ENCODE results near the gene IRX4.

The IRX4 gene

GRCh38 chr5:1923341-1923740 lies 40.6 kb upstream of the IRX4 start:
- no peak overlapping the region for H3K27ac ChIP-seq (ENCODE audit: low read depth, low read length, severe bottlenecking)
- no peaks in the 10 kb centered on the region for H3K9me3 ChIP-seq (ENCODE audit: control insufficient read depth, low read length)
- WGBS, 2 experiments (ENCODE audit: insufficient coverage in 2 of 2), result 89 to 94% methylated on average over 13 of the region's 15 CpGs
- no peak overlapping the region for H3K4me3 ChIP-seq (ENCODE audit: extremely low read depth, insufficient read depth, low read length, poor library complexity, severe bottlenecking)
- no peaks in the 10 kb centered on the region for H3K4me1 ChIP-seq (ENCODE audit: control insufficient read depth, insufficient read depth, low read length, poor library complexity, severe bottlenecking)
- no peaks in the 10 kb centered on the region for H3K36me3 ChIP-seq (ENCODE audit: control insufficient read depth, insufficient read depth, low read length)

- 89% methylated on average over 16 to 17 of the region's 19 CpGs for WGBS, 2 experiments (ENCODE audit: insufficient coverage in 2 of 2)
- Histone ChIP-seq H3K4me3 (ENCODE audit: extremely low read depth, insufficient read depth, low read length, poor library complexity, severe bottlenecking) (no peak overlapping the region), H3K9me3 (ENCODE audit: control insufficient read depth, low read length) (no peaks in the 10 kb centered on the region), H3K4me1 (ENCODE audit: control insufficient read depth, insufficient read depth, low read length, poor library complexity, severe bottlenecking) (no peaks in the 10 kb centered on the region), H3K27ac (ENCODE audit: low read depth, low read length, severe bottlenecking) (no peak overlapping the region), H3K36me3 (ENCODE audit: control insufficient read depth, insufficient read depth, low read length) (no peaks in the 10 kb centered on the region)
Measured at GRCh38 chr5:1921711-1922110, 39.0 kb upstream of the IRX4 start.

GRCh38 chr5:1919750-1920149 lies 37.0 kb upstream of the IRX4 start:
- 86 to 92% methylated on average over 5 of the region's 6 CpGs for WGBS, 2 experiments (ENCODE audit: insufficient coverage in 2 of 2)
- Histone ChIP-seq H3K27ac (ENCODE audit: low read depth, low read length, severe bottlenecking) (no peak overlapping the region), H3K36me3 (ENCODE audit: control insufficient read depth, insufficient read depth, low read length) (no peaks in the 10 kb centered on the region), H3K9me3 (ENCODE audit: control insufficient read depth, low read length) (no peaks in the 10 kb centered on the region), H3K4me1 (ENCODE audit: control insufficient read depth, insufficient read depth, low read length, poor library complexity, severe bottlenecking) (no peaks in the 10 kb centered on the region), H3K4me3 (ENCODE audit: extremely low read depth, insufficient read depth, low read length, poor library complexity, severe bottlenecking) (no peak overlapping the region)

GRCh38 chr5:1919209-1919566 lies 36.5 kb upstream of the IRX4 start:
- WGBS, 2 experiments (ENCODE audit: insufficient coverage in 2 of 2), result 93 to 94% methylated on average over 7 to 9 of the region's 9 CpGs
- H3K4me1 ChIP-seq (ENCODE audit: control insufficient read depth, insufficient read depth, low read length, poor library complexity, severe bottlenecking), result no peaks in the 10 kb centered on the region
- H3K9me3 ChIP-seq (ENCODE audit: control insufficient read depth, low read length), result no peaks in the 10 kb centered on the region
- H3K4me3 ChIP-seq (ENCODE audit: extremely low read depth, insufficient read depth, low read length, poor library complexity, severe bottlenecking), result no peak overlapping the region
- H3K36me3 ChIP-seq (ENCODE audit: control insufficient read depth, insufficient read depth, low read length), result no peaks in the 10 kb centered on the region
- H3K27ac ChIP-seq (ENCODE audit: low read depth, low read length, severe bottlenecking), result no peak overlapping the region

GRCh38 chr5:1918488-1919208 lies 35.9 kb upstream of the IRX4 start:
- no peaks in the 10 kb centered on the region for H3K9me3 ChIP-seq (ENCODE audit: control insufficient read depth, low read length)
- WGBS, 2 experiments (ENCODE audit: insufficient coverage in 2 of 2), result 91 to 92% methylated on average over 9 to 17 of the region's 18 CpGs
- no peaks in the 10 kb centered on the region for H3K4me1 ChIP-seq (ENCODE audit: control insufficient read depth, insufficient read depth, low read length, poor library complexity, severe bottlenecking)
- H3K36me3 ChIP-seq (ENCODE audit: control insufficient read depth, insufficient read depth, low read length), result no peaks in the 10 kb centered on the region
- no peak overlapping the region for H3K27ac ChIP-seq (ENCODE audit: low read depth, low read length, severe bottlenecking)
- no peak overlapping the region for H3K4me3 ChIP-seq (ENCODE audit: extremely low read depth, insufficient read depth, low read length, poor library complexity, severe bottlenecking)

GRCh38 chr5:1917830-1918487 lies 35.2 kb upstream of the IRX4 start:
- no peak overlapping the region for H3K4me3 ChIP-seq (ENCODE audit: extremely low read depth, insufficient read depth, low read length, poor library complexity, severe bottlenecking)
- H3K4me1 ChIP-seq (ENCODE audit: control insufficient read depth, insufficient read depth, low read length, poor library complexity, severe bottlenecking), result no peaks in the 10 kb centered on the region
- H3K36me3 ChIP-seq (ENCODE audit: control insufficient read depth, insufficient read depth, low read length), result no peaks in the 10 kb centered on the region
- no peaks in the 10 kb centered on the region for H3K9me3 ChIP-seq (ENCODE audit: control insufficient read depth, low read length)
- 95 to 96% methylated on average over 13 of the region's 13 CpGs for WGBS, 2 experiments (ENCODE audit: insufficient coverage in 2 of 2)
- H3K27ac ChIP-seq (ENCODE audit: low read depth, low read length, severe bottlenecking), result no peak overlapping the region

- Histone ChIP-seq H3K36me3 (ENCODE audit: control insufficient read depth, insufficient read depth, low read length) (no peaks in the 10 kb centered on the region), H3K4me1 (ENCODE audit: control insufficient read depth, insufficient read depth, low read length, poor library complexity, severe bottlenecking) (no peaks in the 10 kb centered on the region), H3K9me3 (ENCODE audit: control insufficient read depth, low read length) (no peaks in the 10 kb centered on the region), H3K4me3 (ENCODE audit: extremely low read depth, insufficient read depth, low read length, poor library complexity, severe bottlenecking) (no peak overlapping the region), H3K27ac (ENCODE audit: low read depth, low read length, severe bottlenecking) (no peak overlapping the region)
- WGBS, 2 experiments (ENCODE audit: insufficient coverage in 2 of 2), result 89 to 94% methylated on average over 32 of the region's 34 CpGs
Measured at GRCh38 chr5:1916041-1917001, 33.6 kb upstream of the IRX4 start.

GRCh38 chr5:1915316-1915715 lies 32.6 kb upstream of the IRX4 start:
- Histone ChIP-seq H3K4me1 (ENCODE audit: control insufficient read depth, insufficient read depth, low read length, poor library complexity, severe bottlenecking) (no peaks in the 10 kb centered on the region), H3K9me3 (ENCODE audit: control insufficient read depth, low read length) (no peaks in the 10 kb centered on the region), H3K4me3 (ENCODE audit: extremely low read depth, insufficient read depth, low read length, poor library complexity, severe bottlenecking) (no peak overlapping the region), H3K27ac (ENCODE audit: low read depth, low read length, severe bottlenecking) (no peak overlapping the region), H3K36me3 (ENCODE audit: control insufficient read depth, insufficient read depth, low read length) (no peaks in the 10 kb centered on the region)
- 87 to 95% methylated on average over 7 to 8 of the region's 8 CpGs for WGBS, 2 experiments (ENCODE audit: insufficient coverage in 2 of 2)

- WGBS, 2 experiments (ENCODE audit: insufficient coverage in 2 of 2), result 87 to 88% methylated on average over 8 of the region's 8 CpGs
- Histone ChIP-seq H3K4me1 (ENCODE audit: control insufficient read depth, insufficient read depth, low read length, poor library complexity, severe bottlenecking) (no peaks in the 10 kb centered on the region), H3K4me3 (ENCODE audit: extremely low read depth, insufficient read depth, low read length, poor library complexity, severe bottlenecking) (no peak overlapping the region), H3K36me3 (ENCODE audit: control insufficient read depth, insufficient read depth, low read length) (no peaks in the 10 kb centered on the region), H3K27ac (ENCODE audit: low read depth, low read length, severe bottlenecking) (no peak overlapping the region), H3K9me3 (ENCODE audit: control insufficient read depth, low read length) (no peaks in the 10 kb centered on the region)
Measured at GRCh38 chr5:1914471-1914870, 31.7 kb upstream of the IRX4 start.

- Histone ChIP-seq H3K27ac (ENCODE audit: low read depth, low read length, severe bottlenecking) (no peak overlapping the region), H3K4me1 (ENCODE audit: control insufficient read depth, insufficient read depth, low read length, poor library complexity, severe bottlenecking) (no peaks in the 10 kb centered on the region), H3K9me3 (ENCODE audit: control insufficient read depth, low read length) (no peaks in the 10 kb centered on the region), H3K4me3 (ENCODE audit: extremely low read depth, insufficient read depth, low read length, poor library complexity, severe bottlenecking) (no peak overlapping the region), H3K36me3 (ENCODE audit: control insufficient read depth, insufficient read depth, low read length) (no peaks in the 10 kb centered on the region)
- 92 to 98% methylated on average over 7 to 12 of the region's 15 CpGs for WGBS, 2 experiments (ENCODE audit: insufficient coverage in 2 of 2)
Measured at GRCh38 chr5:1913578-1913977, 30.9 kb upstream of the IRX4 start.
